GM23338 (cell line): ENCODE results near the gene ZMYND11. TPM values are rescaled to one million over a fixed set of nuclear protein-coding genes. Genes with fewer than 3 reads are reported as not detected.

Experiments
- ATAC-seq: fragments of 200-7000 bp; cut with Tn5 transposase; 3 replicates; pipeline ENCODE4 v1.9.1; 2020
- DNase-seq: peaks from one replicate; pipeline ENCODE4 v3.0.0-alpha.2; 2015; ENCODE audit warnings: low spot score
- H2AFZ ChIP-seq: fragments of 200-600 bp; sonication (generic); 2 replicates; pipeline ENCODE4 v1.8.0; 2016; ENCODE audit warnings: antibody characterized with exemption, mild to moderate bottlenecking, moderate library complexity
- H3F3A ChIP-seq: fragments of 200-600 bp; sonication (generic); replicated peaks from 2 replicates; pipeline ENCODE4 v1.8.0; 2017; ENCODE audit warnings: antibody characterized with exemption, mixed run types, low read depth
- H3K27ac ChIP-seq: fragments of 200-600 bp; sonication (generic); 2 replicates; pipeline ENCODE4 v1.6.1; 2016; ENCODE audit warnings: low read depth
- H3K27me3 ChIP-seq: fragments of 200-600 bp; sonication (generic); 2 replicates; pipeline ENCODE4 v1.8.0; 2016; ENCODE audit warnings: mild to moderate bottlenecking, mixed run types, moderate library complexity; ENCODE audit not compliant: insufficient read depth
- H3K36me3 ChIP-seq: fragments of 200-600 bp; sonication (generic); 2 replicates; pipeline ENCODE4 v1.8.0; 2016; ENCODE audit warnings: mild to moderate bottlenecking; ENCODE audit not compliant: insufficient read depth
- H3K4me1 ChIP-seq: fragments of 200-600 bp; sonication (generic); 2 replicates; pipeline ENCODE4 v1.8.0; 2016; ENCODE audit warnings: mild to moderate bottlenecking, moderate library complexity; ENCODE audit not compliant: insufficient read depth
- H3K4me2 ChIP-seq: fragments of 200-600 bp; sonication (generic); 2 replicates; pipeline ENCODE4 v1.7.1; 2017; ENCODE audit warnings: mixed run types
- H3K4me3 ChIP-seq: fragments of 200-600 bp; sonication (generic); 2 replicates; pipeline ENCODE4 v1.6.1; 2016; ENCODE audit warnings: mixed run types
- H3K79me2 ChIP-seq: fragments of 200-600 bp; sonication (generic); replicated peaks from 2 replicates; pipeline ENCODE4 v1.8.0; 2017; ENCODE audit warnings: mild to moderate bottlenecking; ENCODE audit not compliant: insufficient read depth
- H3K9me2 ChIP-seq: fragments of 200-600 bp; sonication (generic); 2 replicates; pipeline ENCODE4 v1.8.0; 2017; ENCODE audit not compliant: insufficient read depth
- H4K20me1 ChIP-seq: fragments of 200-600 bp; sonication (generic); replicated peaks from 2 replicates; pipeline ENCODE4 v1.8.0; 2017; ENCODE audit warnings: mild to moderate bottlenecking; ENCODE audit not compliant: insufficient read depth
- H3K27ac Mint-ChIP-seq: 2 replicates; pipeline ENCODE4 v1.8.0; 2020; ENCODE audit warnings: inconsistent platforms, mild to moderate bottlenecking, moderate library complexity, mixed read lengths
- H3K27me3 Mint-ChIP-seq: 3 replicates; pipeline ENCODE4 v1.8.0; 2022; ENCODE audit warnings: low read depth, mild to moderate bottlenecking, moderate library complexity, mixed read lengths, inconsistent platforms; ENCODE audit not compliant: insufficient read depth, poor library complexity
- H3K36me3 Mint-ChIP-seq: 3 replicates; pipeline ENCODE4 v1.8.0; 2021; ENCODE audit warnings: low read depth, mild to moderate bottlenecking, inconsistent platforms, moderate library complexity, mixed read lengths
- H3K4me1 Mint-ChIP-seq: 3 replicates; pipeline ENCODE4 v1.8.0; 2020; ENCODE audit warnings: mild to moderate bottlenecking, inconsistent platforms, mixed read lengths
- H3K4me3 Mint-ChIP-seq: 3 replicates; pipeline ENCODE4 v1.8.0; 2021; ENCODE audit warnings: moderate library complexity, mild to moderate bottlenecking, inconsistent platforms, mixed read lengths
- H3K9me3 Mint-ChIP-seq: 3 replicates; pipeline ENCODE4 v1.8.0; 2020; ENCODE audit warnings: moderate library complexity, mild to moderate bottlenecking, inconsistent platforms, mixed read lengths
- CTCF ChIP-seq, 2 experiments: fragments of 200-600 bp in 1 of 2; sonication (generic) in 1 of 2; conservative IDR thresholded peaks; 2 replicates each; pipeline versions ENCODE4 v1.5.1 to v1.6.1; 2016 to 2017; ENCODE audit warnings: antibody characterized with exemption in 2 of 2, low read depth in 2 of 2, mild to moderate bottlenecking in 2 of 2, moderate library complexity in 1 of 2
- polyA plus RNA-seq: library from polyadenylated mRNA; unstranded; fragments of >200 nt; fragmentation: Nextera tagmentation; extraction: Ambion mirVana; gene quantifications from 2 replicates; pipeline ENCODE4 v1.2.1, GENCODE V29; 2016
- total RNA-seq: library from RNA; depleted of rRNA; stranded (reverse); fragments of >200 nt; shearing (Covaris generic); gene quantifications from 2 replicates; pipeline ENCODE4 v1.2.3, GENCODE V29; 2014
- TF ChIP-seq, protein P1 (sequence below): fragments of 250-450 bp; sonication (Bioruptor Pico); IDR thresholded peaks from 2 replicates; pipeline ENCODE4 v1.5.0; 2020; ENCODE audit warnings: mild to moderate bottlenecking, moderate library complexity
- TF ChIP-seq, protein P2 (sequence below): IDR thresholded peaks from 2 replicates; pipeline ENCODE4 v1.6.1; 2016; ENCODE audit warnings: antibody characterized with exemption

Gene ZMYND11
- total and polyA plus RNA-seq, 2 experiments from 2014 or later: 8.9 to 16.9 TPM

- no peak for TF ChIP-seq CTCF (conservative IDR thresholded peaks at IDR 0.05; ENCODE audit: low read depth in 2 of 2)
Observed at GRCh38 chr10:226018-226417, 90.8 kb downstream of the ZMYND11 start (continued).

- no peaks in the 10 kb centered on the region for H3K36me3 Mint-ChIP-seq
- TF ChIP-seq, protein P1, sequence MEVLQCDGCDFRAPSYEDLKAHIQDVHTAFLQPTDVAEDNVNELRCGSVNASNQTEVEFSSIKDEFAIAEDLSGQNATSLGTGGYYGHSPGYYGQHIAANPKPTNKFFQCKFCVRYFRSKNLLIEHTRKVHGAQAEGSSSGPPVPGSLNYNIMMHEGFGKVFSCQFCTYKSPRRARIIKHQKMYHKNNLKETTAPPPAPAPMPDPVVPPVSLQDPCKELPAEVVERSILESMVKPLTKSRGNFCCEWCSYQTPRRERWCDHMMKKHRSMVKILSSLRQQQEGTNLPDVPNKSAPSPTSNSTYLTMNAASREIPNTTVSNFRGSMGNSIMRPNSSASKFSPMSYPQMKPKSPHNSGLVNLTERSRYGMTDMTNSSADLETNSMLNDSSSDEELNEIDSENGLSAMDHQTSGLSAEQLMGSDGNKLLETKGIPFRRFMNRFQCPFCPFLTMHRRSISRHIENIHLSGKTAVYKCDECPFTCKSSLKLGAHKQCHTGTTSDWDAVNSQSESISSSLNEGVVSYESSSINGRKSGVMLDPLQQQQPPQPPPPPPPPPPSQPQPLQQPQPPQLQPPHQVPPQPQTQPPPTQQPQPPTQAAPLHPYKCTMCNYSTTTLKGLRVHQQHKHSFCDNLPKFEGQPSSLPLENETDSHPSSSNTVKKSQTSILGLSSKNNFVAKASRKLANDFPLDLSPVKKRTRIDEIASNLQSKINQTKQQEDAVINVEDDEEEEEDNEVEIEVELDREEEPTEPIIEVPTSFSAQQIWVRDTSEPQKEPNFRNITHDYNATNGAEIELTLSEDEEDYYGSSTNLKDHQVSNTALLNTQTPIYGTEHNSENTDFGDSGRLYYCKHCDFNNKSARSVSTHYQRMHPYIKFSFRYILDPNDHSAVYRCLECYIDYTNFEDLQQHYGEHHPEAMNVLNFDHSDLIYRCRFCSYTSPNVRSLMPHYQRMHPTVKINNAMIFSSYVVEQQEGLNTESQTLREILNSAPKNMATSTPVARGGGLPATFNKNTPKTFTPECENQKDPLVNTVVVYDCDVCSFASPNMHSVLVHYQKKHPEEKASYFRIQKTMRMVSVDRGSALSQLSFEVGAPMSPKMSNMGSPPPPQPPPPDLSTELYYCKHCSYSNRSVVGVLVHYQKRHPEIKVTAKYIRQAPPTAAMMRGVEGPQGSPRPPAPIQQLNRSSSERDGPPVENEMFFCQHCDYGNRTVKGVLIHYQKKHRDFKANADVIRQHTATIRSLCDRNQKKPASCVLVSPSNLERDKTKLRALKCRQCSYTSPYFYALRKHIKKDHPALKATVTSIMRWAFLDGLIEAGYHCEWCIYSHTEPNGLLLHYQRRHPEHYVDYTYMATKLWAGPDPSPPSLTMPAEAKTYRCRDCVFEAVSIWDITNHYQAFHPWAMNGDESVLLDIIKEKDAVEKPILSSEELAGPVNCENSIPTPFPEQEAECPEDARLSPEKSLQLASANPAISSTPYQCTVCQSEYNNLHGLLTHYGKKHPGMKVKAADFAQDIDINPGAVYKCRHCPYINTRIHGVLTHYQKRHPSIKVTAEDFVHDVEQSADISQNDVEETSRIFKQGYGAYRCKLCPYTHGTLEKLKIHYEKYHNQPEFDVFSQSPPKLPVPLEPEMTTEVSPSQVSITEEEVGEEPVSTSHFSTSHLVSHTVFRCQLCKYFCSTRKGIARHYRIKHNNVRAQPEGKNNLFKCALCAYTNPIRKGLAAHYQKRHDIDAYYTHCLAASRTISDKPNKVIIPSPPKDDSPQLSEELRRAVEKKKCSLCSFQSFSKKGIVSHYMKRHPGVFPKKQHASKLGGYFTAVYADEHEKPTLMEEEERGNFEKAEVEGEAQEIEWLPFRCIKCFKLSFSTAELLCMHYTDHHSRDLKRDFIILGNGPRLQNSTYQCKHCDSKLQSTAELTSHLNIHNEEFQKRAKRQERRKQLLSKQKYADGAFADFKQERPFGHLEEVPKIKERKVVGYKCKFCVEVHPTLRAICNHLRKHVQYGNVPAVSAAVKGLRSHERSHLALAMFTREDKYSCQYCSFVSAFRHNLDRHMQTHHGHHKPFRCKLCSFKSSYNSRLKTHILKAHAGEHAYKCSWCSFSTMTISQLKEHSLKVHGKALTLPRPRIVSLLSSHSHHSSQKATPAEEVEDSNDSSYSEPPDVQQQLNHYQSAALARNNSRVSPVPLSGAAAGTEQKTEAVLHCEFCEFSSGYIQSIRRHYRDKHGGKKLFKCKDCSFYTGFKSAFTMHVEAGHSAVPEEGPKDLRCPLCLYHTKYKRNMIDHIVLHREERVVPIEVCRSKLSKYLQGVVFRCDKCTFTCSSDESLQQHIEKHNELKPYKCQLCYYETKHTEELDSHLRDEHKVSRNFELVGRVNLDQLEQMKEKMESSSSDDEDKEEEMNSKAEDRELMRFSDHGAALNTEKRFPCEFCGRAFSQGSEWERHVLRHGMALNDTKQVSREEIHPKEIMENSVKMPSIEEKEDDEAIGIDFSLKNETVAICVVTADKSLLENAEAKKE (CRISPR knock-in tag): no peak
- TF ChIP-seq, protein P2, sequence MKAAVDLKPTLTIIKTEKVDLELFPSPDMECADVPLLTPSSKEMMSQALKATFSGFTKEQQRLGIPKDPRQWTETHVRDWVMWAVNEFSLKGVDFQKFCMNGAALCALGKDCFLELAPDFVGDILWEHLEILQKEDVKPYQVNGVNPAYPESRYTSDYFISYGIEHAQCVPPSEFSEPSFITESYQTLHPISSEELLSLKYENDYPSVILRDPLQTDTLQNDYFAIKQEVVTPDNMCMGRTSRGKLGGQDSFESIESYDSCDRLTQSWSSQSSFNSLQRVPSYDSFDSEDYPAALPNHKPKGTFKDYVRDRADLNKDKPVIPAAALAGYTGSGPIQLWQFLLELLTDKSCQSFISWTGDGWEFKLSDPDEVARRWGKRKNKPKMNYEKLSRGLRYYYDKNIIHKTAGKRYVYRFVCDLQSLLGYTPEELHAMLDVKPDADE: no peak
- H3K9me2 ChIP-seq: no peaks in the 10 kb centered on the region
- no peak overlapping the region for H3K4me3 Mint-ChIP-seq
- H3K36me3 ChIP-seq: no peaks in the 10 kb centered on the region
- H3K27ac ChIP-seq: no peak overlapping the region
- H3F3A ChIP-seq: no peaks in the 10 kb centered on the region
- no peaks in the 10 kb centered on the region; the same call in 2 of the 3 replicates for H3K4me1 Mint-ChIP-seq
- H3K4me1 ChIP-seq: no peaks in the 10 kb centered on the region
- H4K20me1 ChIP-seq: no peaks in the 10 kb centered on the region
- H3K9me3 Mint-ChIP-seq: no peaks in the 10 kb centered on the region
- ATAC-seq (no peak), DNase-seq (no peak)
- no peak overlapping the region for H3K27ac Mint-ChIP-seq
- H3K79me2 ChIP-seq: no peaks in the 10 kb centered on the region
- no peak overlapping the region for H3K4me3 ChIP-seq
- no peaks in the 10 kb centered on the region for H3K27me3 ChIP-seq
- no peaks in the 10 kb centered on the region for H3K27me3 Mint-ChIP-seq
- H2AFZ ChIP-seq: no peak overlapping the region
- no peak overlapping the region for H3K4me2 ChIP-seq
Observed at GRCh38 chr10:227014-227413, 91.8 kb downstream of the ZMYND11 start.
